ENCODE results near the gene PSMA6.
"Not testable (repeated sequence)": the region's sequence is repeated elsewhere in the genome, so short reads cannot be mapped to it uniquely, and the experiment has no call there.

The PSMA6 gene

GRCh38 chr14:35355981-35356841 is 64.0 kb downstream of the PSMA6 start:
- Histone ChIP-seq H3K27ac (ENCODE audit: low read depth, low read length) (peak overlapping the region; percentile 64), H3K27me3 (ENCODE audit: control insufficient read depth, insufficient read depth, low read length) (no peaks in the 10 kb centered on the region), H3K36me3 (ENCODE audit: control insufficient read depth, insufficient read depth, low read length) (no peaks in the 10 kb centered on the region), H3K4me3 (ENCODE audit: low read depth, low read length) (no peak overlapping the region), H3K4me1 (ENCODE audit: control insufficient read depth, insufficient read depth, low read length) (no peaks in the 10 kb centered on the region; the same call in 1 of the 2 replicates), H3K9ac (ENCODE audit: low read depth, low read length) (no peak overlapping the region), H3K9me3 (ENCODE audit: control insufficient read depth, insufficient read depth, low read length) (no peaks in the 10 kb centered on the region)

DNA sequence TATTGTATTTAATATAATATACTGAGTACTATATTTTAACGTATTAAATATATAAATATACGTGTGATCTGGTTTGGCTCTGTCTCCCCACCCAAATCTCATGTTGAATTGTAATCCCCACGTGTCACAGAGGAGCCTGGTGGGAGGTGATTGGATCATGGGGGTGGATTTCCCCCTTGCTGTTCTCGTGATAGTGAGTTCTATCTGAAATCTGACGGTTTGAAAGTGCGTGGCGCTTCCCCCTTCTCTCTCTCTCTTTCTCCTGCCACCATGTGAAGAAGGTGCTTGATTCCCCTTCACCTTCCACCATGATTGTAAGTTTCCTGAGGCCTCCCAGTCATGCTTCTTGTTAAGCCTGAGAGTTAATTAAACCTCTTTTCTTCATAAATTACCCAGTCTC is 67.5 kb downstream of the PSMA6 start:
- not testable (repeated sequence) for H3K4me3 ChIP-seq (ENCODE audit: low read depth, low read length); H3K9me3 ChIP-seq (ENCODE audit: control insufficient read depth, insufficient read depth, low read length); H3K27ac ChIP-seq (ENCODE audit: low read depth, low read length); H3K9ac ChIP-seq (ENCODE audit: low read depth, low read length); H3K36me3 ChIP-seq (ENCODE audit: control insufficient read depth, insufficient read depth, low read length); H3K4me1 ChIP-seq (ENCODE audit: control insufficient read depth, insufficient read depth, low read length); H3K27me3 ChIP-seq (ENCODE audit: control insufficient read depth, insufficient read depth, low read length)

DNA sequence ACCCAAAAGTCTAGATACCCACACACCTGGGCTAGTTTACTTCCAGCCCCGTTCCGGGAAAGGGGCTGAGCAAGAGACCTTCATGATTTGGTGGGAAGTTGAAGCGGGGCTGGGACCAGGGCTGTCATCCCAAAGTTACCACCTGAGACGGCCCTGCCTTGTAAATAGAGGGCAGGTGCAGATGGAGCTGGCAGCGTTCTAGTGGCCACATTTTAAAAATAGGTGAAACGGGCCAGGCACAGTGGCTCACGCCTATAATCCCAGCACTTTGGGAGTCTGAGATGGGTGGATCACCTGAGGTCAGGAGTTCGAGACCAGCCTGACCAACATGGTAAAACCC is 68.9 kb downstream of the PSMA6 start:
- no peaks in the 10 kb centered on the region for H3K36me3 ChIP-seq (ENCODE audit: control insufficient read depth, insufficient read depth, low read length)
- H3K27me3 ChIP-seq (ENCODE audit: control insufficient read depth, insufficient read depth, low read length): no peaks in the 10 kb centered on the region
- H3K4me3 ChIP-seq (ENCODE audit: low read depth, low read length): no peak overlapping the region
- no peak overlapping the region for H3K9ac ChIP-seq (ENCODE audit: low read depth, low read length)
- H3K9me3 ChIP-seq (ENCODE audit: control insufficient read depth, insufficient read depth, low read length): no peaks in the 10 kb centered on the region
- H3K27ac ChIP-seq (ENCODE audit: low read depth, low read length): no peak overlapping the region
- no peaks in the 10 kb centered on the region for H3K4me1 ChIP-seq (ENCODE audit: control insufficient read depth, insufficient read depth, low read length)

GRCh38 chr14:35362450-35362849 is 70.3 kb downstream of the PSMA6 start:
- H3K27ac ChIP-seq (ENCODE audit: low read depth, low read length): no peak overlapping the region
- H3K9me3 ChIP-seq (ENCODE audit: control insufficient read depth, insufficient read depth, low read length): no peaks in the 10 kb centered on the region
- H3K27me3 ChIP-seq (ENCODE audit: control insufficient read depth, insufficient read depth, low read length): no peaks in the 10 kb centered on the region
- no peak overlapping the region for H3K9ac ChIP-seq (ENCODE audit: low read depth, low read length)
- no peaks in the 10 kb centered on the region for H3K36me3 ChIP-seq (ENCODE audit: control insufficient read depth, insufficient read depth, low read length)
- H3K4me1 ChIP-seq (ENCODE audit: control insufficient read depth, insufficient read depth, low read length): peaks cover 6% of the 10 kb centered on the region
- no peak overlapping the region for H3K4me3 ChIP-seq (ENCODE audit: low read depth, low read length)

DNA sequence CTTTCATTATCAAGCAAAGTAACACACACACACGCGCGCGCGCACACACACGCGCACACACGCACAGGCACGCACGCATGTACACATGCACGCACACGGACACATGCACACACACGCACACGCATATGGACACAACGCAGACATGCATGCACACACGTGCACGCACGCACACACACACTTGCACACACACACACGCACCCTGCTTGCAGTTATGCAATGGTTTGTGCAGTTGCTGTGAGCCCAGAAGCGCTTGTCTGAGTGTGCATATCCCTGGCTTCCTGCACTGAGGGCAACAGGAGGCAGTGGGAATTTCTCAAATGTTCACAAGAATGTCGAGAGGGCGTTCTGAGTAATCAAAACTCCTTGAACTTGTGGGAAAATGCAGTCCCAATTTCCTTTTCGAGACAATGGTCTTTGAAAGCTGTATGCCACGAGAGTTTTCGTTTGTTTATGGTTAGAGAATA is 70.8 kb downstream of the PSMA6 start:
- H3K4me1 ChIP-seq (ENCODE audit: control insufficient read depth, insufficient read depth, low read length): peaks cover 11% of the 10 kb centered on the region
- H3K27me3 ChIP-seq (ENCODE audit: control insufficient read depth, insufficient read depth, low read length): no peaks in the 10 kb centered on the region
- H3K9ac ChIP-seq (ENCODE audit: low read depth, low read length): no peak overlapping the region
- no peaks in the 10 kb centered on the region for H3K9me3 ChIP-seq (ENCODE audit: control insufficient read depth, insufficient read depth, low read length)
- no peak overlapping the region for H3K27ac ChIP-seq (ENCODE audit: low read depth, low read length)
- H3K36me3 ChIP-seq (ENCODE audit: control insufficient read depth, insufficient read depth, low read length): no peaks in the 10 kb centered on the region
- no peak overlapping the region for H3K4me3 ChIP-seq (ENCODE audit: low read depth, low read length)

DNA sequence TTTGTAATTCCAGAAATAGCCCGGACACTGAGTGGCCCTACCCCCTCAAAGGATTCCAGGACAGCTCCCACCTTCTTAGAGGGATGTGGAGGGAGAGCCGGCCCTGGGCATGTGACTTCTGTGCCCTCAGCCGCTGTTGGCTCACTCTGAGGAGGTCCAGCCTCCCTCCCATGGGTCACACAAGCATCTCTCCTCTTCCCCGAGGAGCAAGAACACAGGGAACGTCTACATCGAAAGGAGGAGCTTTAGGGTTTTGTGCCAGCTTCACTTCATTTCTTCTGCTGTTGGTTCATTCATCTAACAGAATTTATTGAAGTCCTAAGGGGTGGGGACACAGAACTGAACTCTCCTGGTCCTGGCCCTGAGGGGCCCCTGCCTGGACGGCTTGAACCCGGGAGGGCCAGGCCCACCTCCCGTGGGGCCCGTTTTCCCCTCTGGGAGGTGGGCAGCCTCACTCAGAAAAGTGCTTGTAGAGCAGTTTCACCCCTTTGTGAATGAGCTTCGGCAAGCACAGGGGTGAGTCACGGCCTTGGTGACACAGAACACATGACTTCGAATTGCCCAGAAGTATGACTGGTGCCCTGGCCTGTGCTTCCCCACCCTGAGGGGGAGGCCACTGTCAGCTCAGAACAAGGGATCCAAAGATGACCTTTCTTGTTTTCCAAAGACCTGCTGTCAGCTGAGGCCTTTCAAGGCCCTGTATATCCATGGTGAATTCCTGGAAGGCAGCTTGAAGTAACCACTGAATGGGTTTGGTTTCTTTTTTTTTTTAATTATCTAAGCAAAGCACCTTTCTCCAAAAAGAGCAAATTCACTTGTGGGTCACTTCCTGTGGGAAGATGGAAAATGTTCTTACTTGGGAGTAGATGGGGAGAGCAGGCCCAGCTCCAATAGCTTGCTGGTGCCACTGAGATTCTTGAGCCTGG is 73.2 kb downstream of the PSMA6 start:
- Histone ChIP-seq H3K9ac (ENCODE audit: low read depth, low read length) (no peak overlapping the region), H3K27me3 (ENCODE audit: control insufficient read depth, insufficient read depth, low read length) (no peaks in the 10 kb centered on the region), H3K36me3 (ENCODE audit: control insufficient read depth, insufficient read depth, low read length) (no peaks in the 10 kb centered on the region), H3K27ac (ENCODE audit: low read depth, low read length) (no peak overlapping the region), H3K4me3 (ENCODE audit: low read depth, low read length) (no peak overlapping the region), H3K4me1 (ENCODE audit: control insufficient read depth, insufficient read depth, low read length) (peaks cover 21% of the 10 kb centered on the region), H3K9me3 (ENCODE audit: control insufficient read depth, insufficient read depth, low read length) (no peaks in the 10 kb centered on the region)

DNA sequence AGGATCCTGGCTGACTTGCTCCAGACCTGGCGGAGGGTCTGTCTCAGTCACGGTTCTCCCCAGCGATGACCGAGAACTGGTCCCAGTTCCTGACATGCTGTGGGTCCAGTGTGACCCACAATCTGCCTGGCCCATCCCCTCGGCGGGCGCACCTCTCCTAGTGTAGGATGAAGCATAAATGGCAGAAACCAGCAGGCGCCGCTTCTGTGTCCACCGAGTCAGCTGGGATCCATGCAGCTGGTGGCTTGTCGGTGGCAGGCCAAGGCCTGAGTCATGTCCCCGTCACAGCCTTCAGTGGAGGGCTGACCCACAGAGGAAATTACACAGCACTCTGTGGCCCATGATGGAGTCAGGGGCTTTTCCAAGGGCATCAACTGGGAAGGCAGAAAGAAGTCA is 73.9 kb downstream of the PSMA6 start:
- Histone ChIP-seq H3K4me3 (ENCODE audit: low read depth, low read length) (no peak overlapping the region), H3K4me1 (ENCODE audit: control insufficient read depth, insufficient read depth, low read length) (peaks cover 21% of the 10 kb centered on the region), H3K27ac (ENCODE audit: low read depth, low read length) (no peak overlapping the region), H3K9ac (ENCODE audit: low read depth, low read length) (no peak overlapping the region), H3K9me3 (ENCODE audit: control insufficient read depth, insufficient read depth, low read length) (no peaks in the 10 kb centered on the region), H3K36me3 (ENCODE audit: control insufficient read depth, insufficient read depth, low read length) (no peaks in the 10 kb centered on the region), H3K27me3 (ENCODE audit: control insufficient read depth, insufficient read depth, low read length) (no peaks in the 10 kb centered on the region)

GRCh38 chr14:35366521-35366976 is 74.4 kb downstream of the PSMA6 start:
- H3K9ac ChIP-seq (ENCODE audit: low read depth, low read length): no peak overlapping the region
- H3K4me1 ChIP-seq (ENCODE audit: control insufficient read depth, insufficient read depth, low read length): peaks cover 21% of the 10 kb centered on the region
- H3K27ac ChIP-seq (ENCODE audit: low read depth, low read length): no peak overlapping the region
- H3K9me3 ChIP-seq (ENCODE audit: control insufficient read depth, insufficient read depth, low read length): no peaks in the 10 kb centered on the region
- H3K4me3 ChIP-seq (ENCODE audit: low read depth, low read length): no peak overlapping the region
- H3K36me3 ChIP-seq (ENCODE audit: control insufficient read depth, insufficient read depth, low read length): no peaks in the 10 kb centered on the region
- H3K27me3 ChIP-seq (ENCODE audit: control insufficient read depth, insufficient read depth, low read length): no peaks in the 10 kb centered on the region

GRCh38 chr14:35367056-35367372 is 74.8 kb downstream of the PSMA6 start:
- Histone ChIP-seq H3K9me3 (ENCODE audit: control insufficient read depth, insufficient read depth, low read length) (no peaks in the 10 kb centered on the region), H3K36me3 (ENCODE audit: control insufficient read depth, insufficient read depth, low read length) (no peaks in the 10 kb centered on the region), H3K4me3 (ENCODE audit: low read depth, low read length) (no peak overlapping the region), H3K27ac (ENCODE audit: low read depth, low read length) (no peak overlapping the region), H3K9ac (ENCODE audit: low read depth, low read length) (no peak overlapping the region), H3K4me1 (ENCODE audit: control insufficient read depth, insufficient read depth, low read length) (peaks cover 21% of the 10 kb centered on the region), H3K27me3 (ENCODE audit: control insufficient read depth, insufficient read depth, low read length) (no peaks in the 10 kb centered on the region)
